DMS 273 treated with DMSO at 0.1 percent for 48 hours (cell line): ENCODE data around the gene MAVS.
"Not testable (repeated sequence)": the region's sequence is repeated elsewhere in the genome, so short reads cannot be mapped to it uniquely, and the experiment has no call there.

Experiments
- DNase-seq: peaks from one replicate; lab custom pipeline; 2025; lab: John Stamatoyannopoulos, UW

The MAVS gene

DNA sequence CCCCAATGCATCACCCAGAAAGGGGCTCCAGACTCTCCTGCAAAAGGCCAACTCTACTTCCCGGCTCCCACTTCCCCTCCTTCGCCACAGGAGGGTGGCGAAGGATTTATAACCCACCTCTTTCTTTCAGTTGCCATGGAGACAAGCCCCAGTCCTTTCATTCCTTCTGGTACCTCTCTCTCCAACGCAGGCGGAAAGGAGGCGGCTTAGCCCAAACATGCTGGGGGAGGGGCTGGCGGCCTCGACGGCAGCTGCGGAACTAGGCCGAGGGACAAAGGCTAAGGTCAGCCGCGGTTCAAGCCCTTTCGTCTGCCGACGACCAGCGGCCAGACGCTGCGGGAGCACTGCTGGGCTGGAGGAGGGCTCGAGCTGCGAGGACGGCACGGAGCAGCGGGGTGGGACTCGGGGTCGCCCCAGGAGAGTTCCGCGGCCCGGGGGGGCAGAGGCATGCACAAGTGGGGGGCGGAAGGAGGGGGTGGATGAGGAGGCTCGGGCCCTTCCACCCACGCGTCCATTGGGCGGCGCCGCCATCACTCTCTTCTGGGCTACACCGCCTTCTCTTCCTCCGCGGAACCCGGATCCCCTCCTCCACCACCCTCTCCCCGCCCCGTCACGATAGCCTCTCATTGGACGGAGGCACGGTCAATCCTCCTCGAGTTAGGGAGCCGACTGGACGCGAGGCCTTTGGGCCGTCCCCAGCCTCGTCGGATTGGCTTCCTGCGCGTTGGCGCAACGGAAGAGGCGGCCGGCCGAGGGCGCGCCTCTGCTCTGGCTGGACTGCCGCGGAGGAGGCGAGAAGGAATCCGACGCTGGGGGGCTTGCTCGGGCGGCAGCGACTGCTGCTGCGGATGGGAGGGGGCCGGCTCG is 42.2 kb downstream of the MAVS start, which contains the start of gene PANK2:
TSS of gene PANK2 (plus strand) at position 766 of the 867 bp plus-strand sequence.
- DNase-seq: peak; percentile 93

DNA sequence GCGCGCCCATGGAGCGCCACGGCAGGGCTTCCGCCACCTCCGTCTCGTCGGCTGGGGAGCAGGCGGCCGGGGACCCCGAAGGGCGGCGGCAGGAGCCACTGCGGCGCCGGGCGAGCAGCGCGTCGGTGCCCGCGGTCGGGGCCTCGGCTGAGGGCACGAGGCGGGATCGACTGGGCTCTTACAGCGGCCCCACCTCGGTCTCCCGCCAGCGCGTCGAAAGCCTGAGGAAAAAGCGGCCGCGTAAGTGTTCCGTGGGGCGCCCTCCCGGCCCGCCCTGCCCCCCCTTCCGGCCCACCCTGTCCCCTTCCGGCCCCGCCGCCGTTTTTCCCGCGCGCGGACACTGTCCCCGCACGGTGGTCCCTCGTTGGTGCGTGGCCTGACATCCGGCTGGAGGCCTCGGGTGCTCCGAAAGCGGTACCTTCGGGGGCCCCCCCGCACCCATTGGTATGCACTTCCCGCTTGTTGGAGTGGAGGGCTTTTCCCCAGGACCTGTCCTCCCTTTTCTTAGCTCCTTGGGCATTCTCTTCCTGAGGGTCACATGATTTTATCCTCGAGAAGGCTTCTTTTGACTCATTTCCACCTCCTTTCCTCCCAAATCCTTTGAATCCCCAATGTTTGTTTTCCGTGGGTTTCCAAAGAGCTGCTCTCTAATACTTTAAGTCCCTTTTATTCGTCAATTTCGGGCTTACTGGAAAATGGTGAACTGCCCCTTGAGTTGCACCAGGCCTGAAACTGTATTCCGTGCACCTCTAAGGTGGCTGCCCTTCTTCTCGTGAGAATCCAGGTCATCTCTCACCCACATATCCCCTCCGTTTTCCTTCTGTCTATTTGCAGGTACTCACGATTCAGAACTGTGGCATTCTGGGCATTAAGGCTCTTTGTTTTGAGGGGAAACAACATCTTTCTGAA is 43.1 kb downstream of the MAVS start:
- DNase-seq: no peak

DNA sequence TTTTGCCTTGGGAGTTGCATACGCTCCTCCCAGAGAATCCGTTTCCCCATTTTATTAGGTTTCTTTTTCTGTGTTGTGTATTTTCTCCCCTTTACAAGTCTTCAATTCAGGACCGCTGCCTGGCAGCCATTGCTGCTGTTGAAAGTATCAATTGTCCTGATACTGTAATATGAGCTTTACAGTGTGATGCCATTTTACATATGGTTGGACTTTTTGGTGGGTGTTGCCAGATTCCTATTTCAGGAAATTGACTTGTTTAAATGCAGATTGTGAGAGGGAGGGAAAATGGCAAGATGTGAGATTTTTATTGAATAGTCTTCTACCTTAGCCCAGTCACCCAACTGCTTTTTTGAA is 43.7 kb downstream of the MAVS start:
- DNase-seq: no peak

DNA sequence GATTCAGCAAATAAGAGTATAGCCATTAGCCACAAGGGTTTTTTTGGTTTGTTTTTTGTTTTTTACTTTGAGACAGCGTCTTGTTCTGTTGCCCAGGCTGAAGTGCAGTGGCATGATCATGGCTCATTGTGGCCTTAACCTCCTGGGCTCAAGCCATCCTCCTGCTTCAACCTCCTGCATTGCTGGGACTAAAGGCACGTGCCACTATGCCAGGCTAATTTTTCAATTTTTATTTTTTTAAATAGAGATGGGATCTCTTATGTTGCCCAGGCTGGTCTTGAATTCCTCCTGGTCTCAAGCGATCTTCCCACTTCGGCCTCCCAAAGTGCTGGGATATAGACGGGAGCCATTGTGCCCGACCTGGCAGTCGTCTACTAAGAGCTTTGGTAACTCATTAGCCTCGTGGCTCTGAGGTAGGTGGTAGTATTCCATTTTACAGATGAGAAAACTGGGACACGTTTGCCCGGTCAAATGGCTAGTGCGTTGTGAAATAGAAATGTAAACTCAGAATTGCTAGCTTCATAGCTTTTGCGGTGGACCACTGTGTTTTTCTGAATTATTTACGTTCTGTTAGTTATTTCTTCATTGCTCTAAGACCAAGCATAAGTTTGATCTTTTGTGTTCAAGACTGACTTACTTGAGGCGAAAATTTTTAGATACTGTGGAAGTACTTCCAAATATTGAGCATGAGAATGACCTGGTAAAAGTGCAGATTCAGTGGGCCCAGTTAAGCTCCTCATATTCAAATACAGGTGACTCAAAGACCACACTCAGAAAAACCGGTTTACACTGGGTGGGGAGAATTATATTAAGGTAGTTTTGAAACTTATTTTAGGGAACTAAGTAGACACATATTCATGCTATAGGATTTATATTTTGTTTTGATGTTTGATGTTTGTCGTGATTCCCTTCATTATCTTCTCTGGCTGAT is 44.6 kb downstream of the MAVS start:
- DNase-seq: no peak

DNA sequence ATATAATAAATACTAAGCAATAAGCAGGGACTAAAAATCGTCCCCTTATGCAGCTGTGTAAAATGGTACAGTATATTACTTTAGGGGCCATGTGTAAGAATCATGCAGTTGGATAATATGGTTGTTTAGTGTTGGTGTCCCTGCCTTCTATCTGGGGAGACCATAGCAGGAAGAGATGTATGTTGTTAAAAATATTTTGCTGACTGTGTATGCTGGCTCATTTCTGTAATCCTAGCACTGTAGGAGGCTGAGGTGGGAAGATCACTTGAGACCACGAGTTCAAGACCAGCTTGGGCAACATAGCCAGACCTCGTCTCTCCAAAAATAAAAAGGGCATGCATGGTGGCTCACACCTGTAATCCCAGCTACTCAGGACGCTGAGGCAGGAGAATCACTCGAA is 48.2 kb downstream of the MAVS start:
- no peak for DNase-seq

DNA sequence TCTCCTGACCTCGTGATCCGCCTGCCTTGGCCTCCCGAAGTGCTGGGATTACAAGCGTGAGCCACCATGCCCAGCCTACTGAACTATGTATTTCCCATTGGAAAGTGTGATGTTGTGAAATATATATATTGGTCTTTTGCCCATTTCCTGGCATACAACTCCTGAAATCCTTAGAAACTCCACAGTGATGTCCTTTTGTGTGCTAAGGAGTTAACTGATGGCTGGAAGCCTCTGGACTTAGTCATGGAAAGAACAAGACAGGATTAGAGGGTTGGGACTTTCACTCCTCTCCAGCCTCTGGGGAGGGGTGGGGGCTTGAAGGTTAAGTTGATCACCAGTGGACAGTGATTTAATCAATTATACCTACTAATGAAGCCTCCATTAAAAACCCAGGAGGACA is 49.7 kb downstream of the MAVS start:
- no peak for DNase-seq

DNA sequence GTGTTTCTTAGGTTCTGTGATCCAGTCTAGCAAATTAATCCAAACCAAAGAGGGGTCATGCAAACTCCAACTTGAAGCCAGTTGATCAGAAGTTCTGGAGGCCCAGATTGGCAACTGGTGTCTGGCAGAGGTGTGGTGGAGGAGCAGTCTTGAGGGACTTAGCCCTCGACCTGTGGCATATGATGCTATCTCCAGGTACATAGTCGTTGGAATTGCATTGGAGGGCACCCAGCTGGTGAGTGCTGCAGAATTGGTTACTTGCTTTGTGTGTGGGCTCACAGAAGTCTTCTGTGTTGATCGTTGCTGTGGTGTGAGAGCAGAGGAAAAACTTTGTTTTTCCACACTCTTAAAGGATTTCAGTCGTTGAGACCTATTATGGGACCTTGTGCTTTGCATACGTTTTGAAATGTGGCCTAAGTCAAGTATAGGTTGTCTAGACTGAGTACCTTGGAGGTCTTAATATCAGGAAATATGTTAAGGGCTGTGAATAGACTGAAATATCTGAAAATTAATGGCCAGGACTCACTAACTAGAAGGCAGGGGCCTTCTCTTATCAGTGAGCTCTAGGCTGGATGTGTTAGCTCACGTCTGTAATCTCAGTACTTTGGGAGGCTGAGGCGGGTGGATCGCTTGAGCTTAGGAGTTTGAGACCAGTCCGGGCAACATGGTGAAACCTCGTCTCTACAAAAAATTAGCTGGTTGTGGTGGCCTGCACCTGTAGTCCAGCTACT is 50.4 kb downstream of the MAVS start:
- DNase-seq: no peak

DNA sequence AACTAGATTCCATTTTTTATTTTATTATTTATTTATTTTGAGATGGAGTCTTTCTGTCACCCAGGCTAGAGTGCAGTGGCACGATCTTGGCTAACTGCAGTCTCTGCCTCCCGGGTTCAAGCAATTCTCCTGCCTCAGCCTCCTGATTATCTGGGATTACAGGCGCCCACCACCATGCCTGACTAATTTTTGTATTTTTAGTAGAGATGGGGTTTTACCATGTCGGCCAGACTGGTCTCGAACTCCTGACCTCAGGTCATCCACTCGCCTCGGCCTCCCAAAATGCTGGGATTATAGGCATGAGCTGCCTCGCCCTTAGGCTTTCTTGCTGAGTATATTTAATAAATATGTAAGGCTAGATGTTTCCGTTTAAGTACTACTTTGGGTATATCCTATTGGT is 51.5 kb downstream of the MAVS start:
- DNase-seq: not testable (repeated sequence)

DNA sequence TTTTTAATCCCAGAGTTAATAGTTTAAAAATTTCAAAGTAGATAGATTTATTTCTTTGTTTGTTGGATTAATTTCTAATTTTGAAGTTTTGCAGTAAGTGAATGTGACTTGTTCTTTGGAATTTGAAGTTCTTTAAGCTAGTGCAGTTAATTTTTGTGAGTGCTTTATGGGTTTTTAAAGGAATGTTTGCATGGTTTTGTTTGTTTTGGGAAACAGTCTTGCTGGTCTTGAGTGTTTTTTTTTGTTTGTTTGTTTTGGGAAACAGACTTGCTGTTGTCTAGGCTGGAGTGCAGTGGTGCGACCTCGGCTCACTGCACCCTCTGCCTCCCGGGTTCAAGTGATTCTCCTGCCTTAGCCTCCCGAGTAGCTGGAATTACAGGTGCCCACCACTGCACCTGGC is 52.0 kb downstream of the MAVS start:
- no peak for DNase-seq

DNA sequence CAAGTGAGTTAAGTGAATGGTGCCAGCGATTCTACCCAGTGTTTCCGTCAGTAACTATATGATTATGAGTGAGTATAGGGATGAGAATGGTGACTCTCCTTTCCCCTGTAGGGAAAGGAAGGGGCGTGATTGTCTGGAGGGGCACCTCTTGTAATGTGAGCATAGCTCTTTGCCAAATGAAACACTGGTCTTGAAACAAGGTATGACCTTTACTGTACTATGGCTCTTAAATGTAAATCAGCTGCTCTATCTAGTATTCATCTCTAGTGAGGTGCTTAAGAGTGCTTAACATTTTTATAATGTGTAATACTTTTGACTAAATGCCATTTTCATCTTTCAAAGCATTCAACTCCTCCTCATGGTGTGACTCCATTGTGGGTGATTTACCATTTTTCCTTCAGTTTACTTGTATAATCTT is 53.6 kb downstream of the MAVS start:
- DNase-seq: no peak

DNA sequence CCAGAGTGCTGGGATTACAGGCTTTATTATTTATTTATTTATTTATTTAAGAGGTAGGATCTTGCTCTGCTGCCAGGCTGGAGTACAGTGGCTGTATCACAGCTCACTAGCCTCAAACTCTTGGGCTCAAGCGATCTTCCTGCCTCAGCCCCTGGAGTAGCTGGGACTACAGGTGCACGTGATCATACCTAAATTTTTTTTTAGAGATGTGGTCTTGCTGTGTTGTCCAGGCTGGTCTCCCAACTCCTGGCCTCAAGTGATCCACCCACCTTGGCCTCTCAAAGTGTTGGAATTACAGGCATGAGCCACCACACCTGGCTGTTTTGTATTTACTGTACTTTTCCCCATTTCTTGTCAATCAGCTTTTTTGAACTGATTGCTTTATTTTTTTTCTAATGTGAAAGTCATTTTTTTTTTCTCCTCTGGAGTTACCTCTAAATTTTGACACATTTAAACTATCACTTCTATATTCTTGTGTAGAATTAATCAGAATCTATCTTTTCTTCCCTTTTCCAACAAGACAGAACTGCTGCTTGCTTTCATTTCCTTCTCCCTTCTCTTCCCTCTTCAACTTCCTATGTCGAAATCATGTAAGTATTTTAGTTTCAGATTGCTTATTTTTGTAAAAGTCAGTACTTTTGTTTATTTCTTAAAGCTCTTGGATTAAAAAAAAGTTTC is 54.5 kb downstream of the MAVS start:
- DNase-seq: no peak

DNA sequence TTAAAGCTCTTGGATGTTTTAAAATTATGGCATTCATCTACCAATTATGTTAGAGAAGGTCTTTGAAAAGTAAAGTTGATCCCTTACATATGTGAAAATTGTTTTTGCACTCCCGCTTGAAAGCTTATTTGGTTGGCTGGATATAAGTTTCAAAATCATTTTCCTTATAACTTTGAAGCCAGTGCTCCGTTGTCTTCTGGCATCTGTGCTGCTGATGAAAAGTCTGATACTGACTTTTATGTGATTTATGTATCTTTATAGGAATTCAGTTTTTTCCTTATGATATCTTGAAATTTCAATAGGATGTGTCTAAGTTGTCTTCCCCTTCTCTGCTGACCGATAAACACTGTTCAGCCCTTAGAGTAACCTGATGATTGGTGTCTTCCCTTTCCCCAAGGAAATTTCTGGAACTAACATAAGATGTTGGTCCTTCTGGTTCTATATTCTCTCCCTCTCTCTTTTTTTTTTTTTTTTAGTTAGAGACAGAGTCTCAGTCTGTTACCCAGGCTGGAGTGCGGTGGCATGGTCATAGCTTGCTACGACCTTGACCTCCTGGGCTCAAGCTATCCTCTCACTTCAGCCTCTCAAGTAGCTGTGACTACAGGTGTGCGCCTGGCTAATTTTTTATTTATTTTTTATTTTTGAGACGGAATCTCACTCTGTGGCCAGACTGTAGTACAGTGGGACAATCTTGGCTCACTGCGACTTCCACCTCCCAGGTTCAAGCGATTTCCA is 55.2 kb downstream of the MAVS start:
- no peak for DNase-seq

DNA sequence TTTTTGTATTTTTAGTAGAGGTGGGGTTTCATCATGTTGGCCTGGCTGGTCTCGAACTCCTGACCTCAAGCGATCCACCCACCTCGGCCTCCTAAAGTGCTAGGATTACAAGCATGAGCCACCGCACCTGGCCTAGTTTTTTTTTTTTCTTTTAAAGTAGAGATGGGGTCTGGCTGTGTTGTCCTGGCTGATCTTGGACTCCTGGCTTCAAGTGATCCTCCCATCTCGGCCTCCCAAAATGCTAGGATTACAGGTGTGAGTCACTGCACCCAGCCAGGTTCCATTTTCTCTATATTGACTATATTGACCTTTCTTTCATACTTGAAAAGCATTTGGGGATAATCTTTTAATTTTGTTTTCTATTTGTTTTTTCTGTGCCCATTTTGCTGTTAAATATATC is 55.8 kb downstream of the MAVS start:
- no peak for DNase-seq

DNA sequence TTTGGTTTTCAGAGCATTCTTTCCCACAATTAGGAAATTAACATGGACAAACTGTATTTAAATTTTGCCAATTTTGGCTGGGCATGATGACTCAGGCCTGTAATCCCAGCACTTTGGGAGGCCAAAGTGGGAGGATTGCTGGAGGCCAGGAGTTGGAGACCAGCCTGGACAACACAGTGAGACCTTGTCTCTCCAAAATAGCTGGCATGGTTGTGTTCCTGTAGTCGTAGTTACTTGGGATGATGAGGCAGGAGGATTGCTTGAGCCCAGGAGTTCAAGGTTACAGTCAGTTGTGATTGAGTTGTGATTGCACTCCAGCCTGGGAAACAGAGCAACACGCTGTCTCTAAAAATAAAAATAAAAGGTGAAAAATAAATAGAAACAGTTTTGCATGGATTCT is 57.6 kb downstream of the MAVS start:
- DNase-seq: no peak

DNA sequence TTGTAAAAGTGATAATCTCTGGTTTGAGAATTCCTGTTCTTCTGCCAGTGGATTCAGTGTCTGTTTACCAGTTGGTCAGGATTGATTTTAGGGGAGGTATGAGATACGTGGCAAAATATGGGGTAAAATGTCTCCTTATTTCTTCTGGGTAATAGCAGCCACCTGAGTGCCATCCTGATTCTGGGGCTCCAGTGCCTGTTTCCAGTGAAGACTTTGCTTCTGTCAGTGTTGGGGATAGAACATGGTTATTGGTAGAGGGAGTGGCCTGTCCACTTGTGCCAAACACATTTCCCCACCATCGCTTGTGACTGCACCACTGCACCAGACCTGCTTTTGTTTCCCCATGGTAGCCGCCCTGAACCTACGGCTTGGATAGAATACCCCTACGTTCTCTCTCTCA is 58.2 kb downstream of the MAVS start:
- no peak for DNase-seq

DNA sequence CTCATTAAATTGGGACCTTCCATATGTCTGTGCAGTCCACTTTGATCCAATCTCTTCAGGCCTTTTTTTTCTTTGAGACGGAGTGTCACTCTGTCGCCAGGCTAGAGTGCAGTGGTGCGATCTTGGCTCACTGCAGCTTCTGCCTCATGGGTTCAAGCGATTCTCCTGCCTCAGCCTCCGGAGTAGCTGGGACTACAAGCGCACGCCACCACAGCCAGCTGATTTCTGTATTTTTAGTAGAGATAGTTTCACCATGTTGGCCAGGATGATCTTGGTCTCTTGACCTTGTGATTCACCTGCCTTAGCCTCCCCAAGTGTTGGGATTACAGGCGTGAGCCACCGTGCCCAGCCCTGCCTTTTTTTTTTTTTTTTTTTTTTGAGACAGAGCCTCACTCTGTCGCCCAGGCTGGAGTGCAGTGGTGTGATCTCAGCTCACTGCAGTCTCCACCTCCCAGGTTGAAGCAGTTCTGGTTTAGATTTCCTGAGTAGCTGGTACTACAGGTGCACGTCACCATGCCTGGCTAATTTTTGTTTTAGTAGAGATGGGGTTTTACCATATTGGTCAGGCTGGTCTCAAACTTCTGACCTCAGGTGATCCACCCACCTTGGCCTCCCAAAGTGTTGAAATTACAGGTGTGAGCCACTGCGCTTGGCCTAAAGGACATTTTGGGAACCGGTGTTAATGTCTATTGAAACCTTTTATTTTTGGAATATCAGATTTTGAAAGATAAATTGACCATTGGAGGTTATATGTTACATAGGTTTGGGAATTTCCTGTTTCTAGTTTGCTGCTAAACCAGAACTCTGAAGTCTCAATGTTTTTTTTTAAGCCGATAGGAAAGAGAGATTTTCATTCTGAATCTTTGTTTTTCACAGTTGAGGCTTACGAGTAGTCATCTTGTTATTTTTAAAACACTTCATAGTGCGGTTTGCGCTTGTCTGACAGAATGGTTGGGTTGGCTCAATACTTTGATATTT is 60.4 kb downstream of the MAVS start:
- not testable (repeated sequence) for DNase-seq

DNA sequence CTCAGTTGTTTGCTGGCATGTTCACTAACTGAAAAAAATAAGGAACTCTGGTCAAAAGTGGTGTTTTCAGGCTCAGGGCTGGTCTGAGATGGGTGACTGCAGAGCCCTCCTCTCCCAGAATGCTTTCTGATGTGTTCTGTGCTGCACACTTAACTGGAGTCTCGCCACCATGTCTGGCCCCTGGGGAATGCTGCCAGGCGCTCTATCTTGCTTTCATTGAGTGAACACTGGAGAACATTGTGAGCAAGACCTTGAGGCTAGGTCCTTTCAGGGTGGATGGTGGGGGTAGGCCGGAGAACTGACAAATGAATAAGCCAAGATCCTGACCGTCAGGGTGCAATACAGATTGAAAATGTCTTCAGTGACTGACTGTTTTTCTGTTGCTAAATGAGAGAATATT is 62.0 kb downstream of the MAVS start:
- no peak for DNase-seq

DNA sequence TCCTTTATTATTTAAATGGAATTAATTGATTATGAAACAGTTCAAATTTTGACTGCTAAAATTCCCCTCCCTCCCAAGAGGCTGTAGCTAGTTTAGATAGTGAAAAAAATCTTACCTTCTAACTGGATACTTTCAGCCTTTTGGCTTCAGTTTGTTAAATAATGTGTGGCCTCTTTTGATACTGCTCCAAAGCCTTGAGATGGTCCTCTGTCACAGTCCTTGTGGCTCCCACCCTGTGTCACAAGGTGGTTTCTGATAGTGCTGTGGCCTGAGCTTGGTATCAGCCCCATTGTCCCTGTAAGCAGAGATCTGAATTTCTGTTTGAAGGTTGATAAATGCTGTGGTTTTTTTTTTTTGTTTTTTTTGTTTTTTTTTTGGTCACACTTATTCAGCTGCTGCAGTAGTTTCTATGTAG is 63.3 kb downstream of the MAVS start:
- DNase-seq: no peak

DNA sequence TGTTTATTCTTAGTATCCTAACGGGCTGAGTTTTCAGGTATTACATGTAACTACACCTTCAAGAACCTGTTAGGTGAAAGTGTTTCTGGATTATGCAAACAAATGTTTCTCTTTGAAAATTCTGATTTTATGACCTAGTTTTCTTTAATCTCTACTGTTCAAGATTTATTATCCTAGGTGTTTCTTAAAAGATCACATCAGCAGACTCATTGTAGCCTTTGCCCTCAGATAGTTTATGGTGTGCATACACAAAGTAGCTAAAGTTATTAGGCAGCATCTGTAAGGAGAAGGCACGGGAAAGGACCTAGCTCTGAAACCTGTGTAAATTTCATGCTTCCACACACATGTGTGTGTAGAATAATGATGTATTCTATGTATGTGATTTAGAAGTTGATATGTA is 64.2 kb downstream of the MAVS start:
- no peak for DNase-seq
